Central memory CD4-positive, alpha-beta T cell (primary cell): Measurements from ENCODE around the gene CRTC1.
"Not testable (repeated sequence)": the region's sequence is repeated elsewhere in the genome, so short reads cannot be mapped to it uniquely, and the experiment has no call there.

ENCODE experiments used
- DNase-seq: peaks from one replicate; pipeline ENCODE4 v3.0.0; 2022

Gene CRTC1

GRCh38 chr19:18731562-18732008, 48.1 kb downstream of the CRTC1 start:
- DNase-seq = no peak

GRCh38 chr19:18733196-18733647, 49.7 kb downstream of the CRTC1 start:
- no peak for DNase-seq

DNA sequence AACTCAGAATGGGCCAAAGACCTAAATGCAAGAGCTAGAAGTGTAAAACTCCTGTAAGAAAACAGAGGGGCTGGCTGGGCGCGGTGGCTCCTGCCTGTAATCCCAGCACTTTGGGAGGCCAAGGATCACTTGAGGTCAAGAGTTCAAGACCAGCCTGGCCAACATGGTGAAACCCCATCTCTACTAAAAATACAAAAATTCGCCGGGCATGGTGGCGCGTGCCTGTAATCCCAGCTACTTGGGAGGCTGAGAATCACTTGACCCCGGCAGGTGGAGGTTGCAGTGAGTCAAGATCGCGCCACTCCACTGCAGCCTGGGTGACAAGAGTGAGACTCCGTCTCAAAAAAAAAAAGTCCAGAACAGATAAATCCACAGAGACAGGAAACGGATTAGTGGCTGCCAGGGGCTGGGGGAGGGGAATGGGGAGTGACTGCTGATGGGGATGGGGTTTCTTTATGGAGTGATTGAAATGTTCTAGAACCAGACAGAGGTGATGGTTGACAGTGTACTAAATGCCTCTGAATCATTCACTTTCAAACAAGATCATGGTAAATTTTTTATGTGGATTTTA, 50.4 kb downstream of the CRTC1 start:
- not testable (repeated sequence) for DNase-seq

DNA sequence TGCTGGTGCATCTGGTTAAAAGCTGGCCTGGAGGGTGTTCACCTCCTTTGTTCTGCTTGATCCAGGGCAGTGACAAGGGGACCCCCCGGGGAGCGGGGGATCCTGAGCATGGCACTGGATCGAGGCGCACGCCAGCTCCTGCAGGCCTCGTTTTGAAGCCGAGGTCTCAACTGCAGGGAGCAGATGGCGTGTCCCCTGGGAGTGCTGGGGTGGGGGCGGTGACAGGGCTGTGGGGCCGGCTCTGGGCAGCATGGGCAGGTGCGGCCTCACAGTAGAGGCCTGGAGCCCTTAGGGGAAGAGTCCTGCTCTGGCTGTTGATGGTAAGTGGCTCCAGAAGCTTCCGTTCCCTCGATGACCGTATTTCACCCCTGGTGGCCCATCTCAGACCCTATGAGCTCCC, 51.8 kb downstream of the CRTC1 start:
- DNase-seq = no peak

- no peak for DNase-seq
Measured at GRCh38 chr19:18735752-18736151, 52.3 kb downstream of the CRTC1 start.

- no peak for DNase-seq
Measured at GRCh38 chr19:18736415-18737336, 53.2 kb downstream of the CRTC1 start.

DNA sequence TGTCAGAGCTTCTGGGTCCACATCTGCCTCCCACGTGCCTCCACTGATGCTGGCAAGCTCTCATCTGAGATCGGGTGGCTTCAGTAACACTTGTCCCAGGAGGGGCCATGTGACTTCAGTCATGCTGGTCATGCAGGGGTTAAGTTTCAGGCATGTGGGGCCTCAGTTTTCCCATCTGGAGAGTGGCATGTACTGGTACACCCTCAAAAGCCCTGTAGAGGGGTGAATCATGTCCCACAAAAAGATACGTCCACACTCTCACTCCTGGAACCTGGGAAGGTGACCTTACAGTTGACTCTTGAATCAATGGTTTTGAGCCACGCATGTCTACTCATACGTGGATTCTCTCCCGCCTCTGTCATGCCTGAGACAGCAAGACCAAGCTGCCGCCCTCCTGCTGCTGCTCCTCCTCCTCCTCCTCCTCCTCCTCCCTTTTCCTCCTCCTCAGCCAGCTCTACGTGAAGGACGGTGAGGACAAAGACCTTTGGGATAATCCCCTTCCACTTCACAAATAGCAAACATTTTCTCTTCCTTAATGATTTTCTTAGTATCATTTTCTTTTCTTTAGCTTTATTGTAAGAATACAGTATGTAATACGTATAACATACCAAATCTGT, 54.0 kb downstream of the CRTC1 start:
- DNase-seq = no peak

GRCh38 chr19:18737954-18738351, 54.5 kb downstream of the CRTC1 start:
- DNase-seq = no peak

GRCh38 chr19:18738961-18739690, 55.6 kb downstream of the CRTC1 start:
- DNase-seq = no peak

- no peak for DNase-seq
Measured at GRCh38 chr19:18741124-18742121, 57.9 kb downstream of the CRTC1 start.

DNA sequence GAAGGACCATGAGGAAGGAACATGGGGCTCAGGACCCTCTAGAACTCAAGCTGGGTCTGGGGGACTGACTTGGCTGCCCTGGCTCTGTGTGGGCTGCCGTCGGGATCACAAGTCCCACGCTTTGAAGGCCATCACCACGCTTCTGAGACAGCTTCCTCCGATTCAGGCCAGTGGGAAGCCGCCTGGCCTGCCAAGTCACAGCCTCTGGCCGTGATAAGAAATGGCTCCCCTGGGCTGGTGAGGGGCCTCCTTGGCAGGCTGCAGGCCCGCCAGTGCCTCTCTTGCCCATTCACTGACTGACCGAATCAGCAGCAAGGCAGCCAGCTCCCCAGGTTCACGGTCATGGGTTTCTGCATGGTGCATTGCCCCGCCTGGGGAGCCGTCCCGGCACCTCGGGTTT, 58.8 kb downstream of the CRTC1 start:
- DNase-seq = no peak

DNA sequence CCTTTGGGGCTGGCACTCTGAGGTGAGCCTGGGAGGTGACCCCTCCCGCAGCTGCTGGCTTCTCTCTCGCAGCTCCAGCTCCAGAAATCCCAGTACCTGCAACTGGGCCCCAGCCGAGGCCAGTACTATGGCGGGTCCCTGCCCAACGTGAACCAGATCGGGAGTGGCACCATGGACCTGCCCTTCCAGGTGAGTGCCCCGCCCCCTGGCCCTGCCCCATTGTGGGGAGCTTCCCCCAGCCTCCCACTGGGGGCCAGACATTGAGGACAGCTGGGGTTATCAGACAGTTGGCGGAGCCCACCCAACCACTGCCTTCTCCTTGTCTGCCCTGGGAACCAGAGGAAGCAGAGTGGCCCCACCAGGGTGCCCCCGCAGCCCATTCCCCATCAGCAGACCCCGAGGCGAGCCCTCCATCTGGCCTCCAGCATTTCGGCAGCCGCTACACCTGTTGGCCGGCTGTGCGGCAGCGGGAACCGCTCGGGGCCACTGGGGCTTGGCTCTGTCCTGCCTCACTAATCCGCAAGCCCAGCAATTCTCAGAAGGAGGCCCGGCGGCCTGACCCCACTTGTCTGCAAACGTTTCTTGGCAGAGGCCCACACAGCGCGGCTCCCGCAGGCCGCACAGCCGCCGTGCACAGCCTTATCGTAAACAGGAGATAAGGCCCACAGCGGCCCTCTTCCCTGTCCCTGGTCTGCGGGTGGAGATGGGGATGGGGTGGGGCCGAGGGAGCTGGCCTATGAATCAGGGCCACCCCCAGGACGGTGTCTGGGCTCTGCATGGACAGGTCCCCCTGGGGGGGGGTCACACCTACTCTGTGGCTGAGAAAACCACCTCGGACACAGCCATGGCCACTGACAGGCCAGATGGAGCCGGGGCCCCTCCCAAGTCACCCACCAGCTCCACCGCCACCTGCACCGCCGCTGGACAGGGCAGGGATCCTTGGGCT, 59.6 kb downstream of the CRTC1 start:
- no peak for DNase-seq

GRCh38 chr19:18743784-18744418, 60.4 kb downstream of the CRTC1 start:
- no peak for DNase-seq

DNA sequence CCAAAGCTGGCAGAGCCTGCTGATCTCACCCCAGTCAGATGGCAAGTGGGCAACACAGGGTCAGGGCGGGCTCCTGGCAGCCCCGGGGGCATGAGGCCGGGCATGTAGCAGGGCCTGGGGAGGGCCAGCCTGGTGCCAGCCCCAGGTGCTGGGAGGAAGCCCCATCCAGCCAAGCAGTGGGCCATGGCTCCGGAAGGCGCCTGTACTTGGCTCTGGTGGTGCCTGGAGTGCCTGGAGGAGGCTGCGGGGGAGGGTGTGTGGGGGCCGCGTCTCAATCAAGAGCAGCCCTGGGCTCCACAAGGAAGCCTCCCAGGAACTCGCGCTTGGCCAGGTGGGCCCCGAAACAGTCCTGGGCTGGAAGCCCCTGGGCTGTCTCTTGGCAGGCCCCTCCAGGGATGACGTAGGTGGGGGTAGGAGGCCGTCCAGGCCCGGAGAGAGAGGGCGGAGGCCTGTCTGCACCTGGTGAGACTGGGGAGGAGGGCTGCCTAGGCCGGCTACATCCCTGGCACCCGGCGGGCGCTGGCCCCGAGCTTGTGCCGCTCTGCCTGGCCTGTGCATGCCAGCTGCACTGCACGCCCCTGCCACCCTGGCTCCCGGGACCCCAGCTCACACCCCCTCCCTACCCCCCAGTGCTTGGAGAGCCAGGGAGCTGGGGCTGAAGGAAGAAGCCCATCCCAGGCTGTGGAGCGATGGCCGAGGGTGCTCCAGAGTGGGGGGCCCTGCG, 61.7 kb downstream of the CRTC1 start:
- no peak for DNase-seq

- DNase-seq = no peak
Measured at GRCh38 chr19:18745931-18746330, 62.5 kb downstream of the CRTC1 start.

GRCh38 chr19:18746401-18747325, 63.2 kb downstream of the CRTC1 start:
- DNase-seq = no peak

- no peak for DNase-seq
Measured at GRCh38 chr19:18749362-18750231, 66.1 kb downstream of the CRTC1 start.
